ENCODE measurements around the gene ZBTB16.

DNA sequence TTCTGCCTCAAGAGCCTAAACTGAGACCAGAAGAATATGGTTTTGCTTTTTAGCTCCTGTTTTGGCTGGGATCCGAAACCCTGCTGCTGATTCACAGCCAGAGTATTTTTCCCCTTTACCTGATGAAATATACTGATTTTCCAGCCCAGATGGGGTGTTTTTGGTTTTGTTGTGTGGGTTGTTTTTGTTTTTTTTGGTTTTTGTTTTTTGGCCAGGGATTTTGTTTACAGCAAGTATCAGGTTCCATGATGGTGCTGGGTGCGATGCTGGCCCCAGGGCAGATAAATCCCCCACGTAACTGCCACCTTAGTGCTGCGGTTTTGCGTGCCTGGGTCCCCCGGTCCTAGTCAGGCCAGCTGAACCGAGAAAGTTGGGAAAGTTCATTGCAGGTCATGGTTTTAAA, 103.7 kb downstream of the ZBTB16 start:
- TF ChIP-seq, protein P1, sequence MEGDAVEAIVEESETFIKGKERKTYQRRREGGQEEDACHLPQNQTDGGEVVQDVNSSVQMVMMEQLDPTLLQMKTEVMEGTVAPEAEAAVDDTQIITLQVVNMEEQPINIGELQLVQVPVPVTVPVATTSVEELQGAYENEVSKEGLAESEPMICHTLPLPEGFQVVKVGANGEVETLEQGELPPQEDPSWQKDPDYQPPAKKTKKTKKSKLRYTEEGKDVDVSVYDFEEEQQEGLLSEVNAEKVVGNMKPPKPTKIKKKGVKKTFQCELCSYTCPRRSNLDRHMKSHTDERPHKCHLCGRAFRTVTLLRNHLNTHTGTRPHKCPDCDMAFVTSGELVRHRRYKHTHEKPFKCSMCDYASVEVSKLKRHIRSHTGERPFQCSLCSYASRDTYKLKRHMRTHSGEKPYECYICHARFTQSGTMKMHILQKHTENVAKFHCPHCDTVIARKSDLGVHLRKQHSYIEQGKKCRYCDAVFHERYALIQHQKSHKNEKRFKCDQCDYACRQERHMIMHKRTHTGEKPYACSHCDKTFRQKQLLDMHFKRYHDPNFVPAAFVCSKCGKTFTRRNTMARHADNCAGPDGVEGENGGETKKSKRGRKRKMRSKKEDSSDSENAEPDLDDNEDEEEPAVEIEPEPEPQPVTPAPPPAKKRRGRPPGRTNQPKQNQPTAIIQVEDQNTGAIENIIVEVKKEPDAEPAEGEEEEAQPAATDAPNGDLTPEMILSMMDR (IDR thresholded peaks at IDR 0.05) = no peak
- no peak for TF ChIP-seq POLR2A (IDR thresholded peaks at IDR 0.05)
- TF ChIP-seq POLR2AphosphoS5 (IDR thresholded peaks at IDR 0.05) = no peak

Data from sigmoid colon (tissue), 4 donors.